ENCODE data around the gene MICAL2. TPM values are rescaled to one million over a fixed set of nuclear protein-coding genes. Genes with fewer than 3 reads are reported as not detected.

MICAL2 gene
- total RNA-seq, 2 donors from 2014 or later, result 194 TPM

DNA sequence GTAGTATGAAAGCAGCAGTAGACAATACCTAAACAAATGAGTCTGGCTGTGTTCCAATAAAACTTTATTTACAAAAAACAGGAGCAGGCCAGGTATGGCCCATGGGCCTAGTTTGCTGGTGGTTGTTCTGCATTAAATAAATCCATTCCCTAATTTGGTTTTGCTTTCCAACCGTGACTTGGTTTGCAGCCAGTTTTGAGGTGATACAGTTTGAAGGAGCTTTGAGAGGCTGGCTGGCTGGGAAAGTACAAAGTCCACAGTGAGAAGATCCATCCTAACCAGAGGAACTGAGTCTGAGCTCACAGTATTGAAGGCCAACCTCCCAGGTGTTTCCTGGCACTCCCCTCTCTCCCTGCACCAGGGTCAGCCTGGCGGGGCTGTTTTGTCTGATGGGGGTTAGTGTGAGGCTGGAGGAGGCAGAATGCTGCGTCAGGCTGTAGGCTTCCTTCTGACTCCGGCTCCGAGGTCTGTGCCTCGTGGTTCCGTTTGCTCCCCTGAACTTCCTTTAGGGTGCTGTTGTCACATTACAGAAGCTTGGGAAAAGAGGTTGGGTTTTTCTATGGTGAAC, 129.5 kb downstream of the MICAL2 start:
- Histone ChIP-seq H3K4me1 (peaks cover 5% of the 10 kb centered on the region), H3K9me3 (no peaks in the 10 kb centered on the region), H3K27me3 (no peaks in the 10 kb centered on the region), H3K9ac (ENCODE audit: low read depth in 2 of 2, low read length in 2 of 2) (no peak overlapping the region), H3K4me3 (no peak overlapping the region), H3K36me3 (peaks cover 7% of the 10 kb centered on the region), H3K27ac (peak overlapping the region; percentile 30)
- intact Hi-C loops (cut with DNase I), result no loop called here
- no peak for TF ChIP-seq CTCF (IDR thresholded peaks at IDR 0.05)
- no peak for DNase-seq

DNA sequence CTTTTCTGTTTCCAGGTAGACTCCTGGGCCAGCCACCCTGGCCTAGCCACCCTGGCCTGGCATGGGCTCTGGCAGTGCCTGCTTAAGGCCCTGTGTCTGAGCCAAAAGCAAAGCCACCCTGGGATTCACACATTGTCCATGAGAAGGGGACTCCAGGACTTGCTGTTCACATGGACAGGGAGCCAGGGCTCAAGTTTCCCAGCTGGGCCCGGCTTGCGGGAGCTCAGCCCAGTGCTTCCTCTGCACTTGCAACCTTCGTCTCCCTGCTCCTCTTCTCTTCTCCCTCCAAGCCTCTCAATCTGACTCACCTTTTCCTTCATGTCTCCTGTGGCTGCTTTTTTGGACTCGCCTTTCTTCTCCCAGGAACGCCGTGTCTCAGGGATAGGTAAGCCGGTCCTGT, 130.3 kb downstream of the MICAL2 start:
- no peak overlapping the region for H3K27ac ChIP-seq
- no peak overlapping the region for H3K4me3 ChIP-seq
- no peak for TF ChIP-seq CTCF (IDR thresholded peaks at IDR 0.05)
- H3K9ac ChIP-seq (ENCODE audit: low read depth in 2 of 2, low read length in 2 of 2), result no peak overlapping the region
- peaks cover 7% of the 10 kb centered on the region for H3K36me3 ChIP-seq
- H3K9me3 ChIP-seq, result no peaks in the 10 kb centered on the region
- intact Hi-C loops (cut with DNase I), result no loop called here
- DNase-seq, result no peak
- peaks cover 5% of the 10 kb centered on the region for H3K4me1 ChIP-seq
- no peaks in the 10 kb centered on the region for H3K27me3 ChIP-seq

- Histone ChIP-seq H3K27me3 (no peaks in the 10 kb centered on the region), H3K4me3 (no peak overlapping the region), H3K4me1 (no peaks in the 10 kb centered on the region), H3K9me3 (no peaks in the 10 kb centered on the region), H3K27ac (no peak overlapping the region), H3K36me3 (peaks cover 7% of the 10 kb centered on the region), H3K9ac (ENCODE audit: low read depth in 2 of 2, low read length in 2 of 2) (no peak overlapping the region)
- DNase-seq, result no peak
- intact Hi-C loops (cut with DNase I), result no loop called here
- no peak for TF ChIP-seq CTCF (IDR thresholded peaks at IDR 0.05)
These were observed 131.0 kb downstream of the MICAL2 start for GRCh38 chr11:12241401-12241800.

DNA sequence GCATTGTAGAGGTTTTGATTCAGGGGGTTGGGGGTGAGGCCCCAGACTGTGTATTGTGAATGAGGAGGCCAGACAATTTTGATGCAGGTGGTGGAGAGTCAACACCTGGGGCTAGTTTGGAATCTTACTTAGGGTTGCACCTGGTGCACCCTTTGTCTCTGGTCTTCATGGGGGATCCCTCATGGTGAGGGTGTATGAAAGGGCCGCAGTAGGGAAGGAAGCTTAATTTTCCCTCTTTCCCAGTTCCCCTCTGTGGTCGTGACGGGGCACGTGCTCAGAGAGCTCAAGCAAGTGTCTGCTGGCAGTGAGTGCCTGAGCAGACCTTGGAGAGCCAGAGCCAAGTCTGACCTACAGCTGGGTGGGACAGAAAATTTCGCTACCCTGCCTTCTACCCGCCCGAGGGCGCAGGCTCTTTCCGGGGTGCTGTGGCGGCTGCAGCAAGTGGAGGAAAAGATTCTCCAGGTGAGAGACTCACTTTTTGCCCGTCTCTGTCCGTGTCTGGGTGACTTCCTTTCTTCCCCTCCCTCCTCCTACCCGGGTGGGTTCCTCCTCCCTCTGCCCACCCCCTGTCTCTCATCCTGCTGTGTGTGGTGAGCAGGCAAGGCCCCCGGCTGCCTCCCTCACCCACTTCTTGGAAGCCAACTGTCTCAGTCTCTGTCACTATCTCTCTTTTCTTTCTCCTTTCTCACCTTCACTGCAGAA, 131.7 kb downstream of the MICAL2 start:
- Histone ChIP-seq H3K36me3 (peaks cover 7% of the 10 kb centered on the region), H3K27ac (no peak overlapping the region), H3K9me3 (no peaks in the 10 kb centered on the region), H3K9ac (ENCODE audit: low read depth in 2 of 2, low read length in 2 of 2) (no peak overlapping the region), H3K4me1 (peaks cover 4% of the 10 kb centered on the region), H3K4me3 (no peak overlapping the region), H3K27me3 (no peaks in the 10 kb centered on the region)
- no peak for TF ChIP-seq CTCF (IDR thresholded peaks at IDR 0.05)
- intact Hi-C loops (cut with DNase I), result no loop called here
- no peak for DNase-seq

DNA sequence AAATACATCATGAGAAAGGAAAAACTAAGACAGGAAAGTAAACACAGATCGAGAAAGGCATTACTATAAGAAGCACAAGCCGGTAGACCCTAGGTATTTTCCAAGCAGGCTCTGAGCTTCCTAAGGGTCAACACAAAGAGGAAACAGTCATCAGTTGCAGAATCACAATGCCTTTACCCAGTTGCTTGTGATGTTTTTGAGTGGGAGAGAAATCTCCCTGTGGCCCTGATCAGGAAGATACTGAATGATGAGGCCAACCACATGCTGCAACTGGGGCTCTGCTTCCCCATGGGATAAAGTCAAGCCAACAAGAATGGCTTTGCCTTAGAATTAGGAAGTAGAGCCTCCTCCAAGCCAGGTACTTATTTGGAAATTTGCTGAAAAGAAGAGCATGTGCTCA, 132.6 kb downstream of the MICAL2 start:
- H3K9ac ChIP-seq (ENCODE audit: low read depth in 2 of 2, low read length in 2 of 2), result no peak overlapping the region
- no peak overlapping the region for H3K27ac ChIP-seq
- H3K9me3 ChIP-seq, result no peaks in the 10 kb centered on the region
- DNase-seq, result no peak
- H3K36me3 ChIP-seq, result peaks cover 7% of the 10 kb centered on the region
- no peaks in the 10 kb centered on the region for H3K27me3 ChIP-seq
- peaks cover 4% of the 10 kb centered on the region for H3K4me1 ChIP-seq
- no peak for TF ChIP-seq CTCF (IDR thresholded peaks at IDR 0.05)
- no peak overlapping the region for H3K4me3 ChIP-seq
- intact Hi-C loops (cut with DNase I), result no loop called here
